Astrocyte (in vitro differentiated cells and primary cell): ENCODE results near the gene TRAK2.
"Not testable (repeated sequence)": the region's sequence is repeated elsewhere in the genome, so short reads cannot be mapped to it uniquely, and the experiment has no call there.

ENCODE experiments used
- EZH2 ChIP-seq: IDR thresholded peaks from 2 replicates; pipeline ENCODE4 v1.6.1; 2012; ENCODE audit warnings: mild to moderate bottlenecking, low read length, inconsistent platforms; ENCODE audit not compliant: insufficient read depth
- TF ChIP-seq, protein P1 (sequence below): IDR thresholded peaks from 2 replicates; pipeline ENCODE4 v1.5.1; 2011; ENCODE audit warnings: low read depth, mild to moderate bottlenecking, inconsistent platforms, low read length, moderate library complexity; ENCODE audit not compliant: insufficient read depth

DNA sequence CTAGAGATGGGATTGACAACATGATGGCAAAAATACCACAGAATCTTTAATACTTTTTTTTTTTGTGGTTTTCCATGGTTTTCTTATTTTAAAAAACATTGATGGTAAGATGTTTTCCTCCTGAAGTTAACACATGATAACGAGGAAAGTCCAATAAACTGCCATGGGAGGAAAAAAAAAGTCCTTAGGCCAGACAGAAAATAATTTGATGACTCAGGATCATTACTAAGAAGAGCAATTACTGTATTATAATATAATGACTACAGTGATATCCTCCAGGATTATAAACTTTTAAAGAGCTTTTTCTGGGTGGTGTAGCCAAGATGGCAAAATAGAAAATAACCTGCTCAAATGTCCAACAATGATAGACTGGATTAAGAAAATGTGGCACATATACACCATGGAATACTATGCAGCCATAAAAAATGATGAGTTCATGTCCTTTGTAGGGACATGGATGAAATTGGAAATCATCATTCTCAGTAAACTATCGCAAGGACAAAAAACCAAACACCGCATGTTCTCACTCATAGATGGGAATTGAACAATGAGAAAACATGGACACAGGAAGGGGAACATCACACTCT lies 11.8 kb downstream of the TRAK2 start:
- TF ChIP-seq, protein P1, sequence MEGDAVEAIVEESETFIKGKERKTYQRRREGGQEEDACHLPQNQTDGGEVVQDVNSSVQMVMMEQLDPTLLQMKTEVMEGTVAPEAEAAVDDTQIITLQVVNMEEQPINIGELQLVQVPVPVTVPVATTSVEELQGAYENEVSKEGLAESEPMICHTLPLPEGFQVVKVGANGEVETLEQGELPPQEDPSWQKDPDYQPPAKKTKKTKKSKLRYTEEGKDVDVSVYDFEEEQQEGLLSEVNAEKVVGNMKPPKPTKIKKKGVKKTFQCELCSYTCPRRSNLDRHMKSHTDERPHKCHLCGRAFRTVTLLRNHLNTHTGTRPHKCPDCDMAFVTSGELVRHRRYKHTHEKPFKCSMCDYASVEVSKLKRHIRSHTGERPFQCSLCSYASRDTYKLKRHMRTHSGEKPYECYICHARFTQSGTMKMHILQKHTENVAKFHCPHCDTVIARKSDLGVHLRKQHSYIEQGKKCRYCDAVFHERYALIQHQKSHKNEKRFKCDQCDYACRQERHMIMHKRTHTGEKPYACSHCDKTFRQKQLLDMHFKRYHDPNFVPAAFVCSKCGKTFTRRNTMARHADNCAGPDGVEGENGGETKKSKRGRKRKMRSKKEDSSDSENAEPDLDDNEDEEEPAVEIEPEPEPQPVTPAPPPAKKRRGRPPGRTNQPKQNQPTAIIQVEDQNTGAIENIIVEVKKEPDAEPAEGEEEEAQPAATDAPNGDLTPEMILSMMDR, result not testable (repeated sequence)
- TF ChIP-seq EZH2, result not testable (repeated sequence)
